B cell (primary cell): ENCODE data around the gene ARIH2. TPM values are rescaled to one million over a fixed set of nuclear protein-coding genes. Genes with fewer than 3 reads are reported as not detected.

ENCODE experiments used
- ATAC-seq: fragments of 200-7000 bp; cut with Tn5 transposase; one replicate; pipeline ENCODE4 v1.10.0; 2021; ENCODE audit warnings: low read depth, mild to moderate bottlenecking, moderate number of reproducible peaks, moderate library complexity
- CTCF ChIA-PET: fragments of 350-600 bp; sonication (Branson Sonifier 250); formaldehyde crosslinking; loops from one replicate; lab custom pipeline; 2021; ENCODE audit warnings: antibody characterized with exemption, inconsistent platforms; lab: Charles Lee
- POLR2A ChIA-PET: fragments of 350-600 bp; sonication (Branson Sonifier 250); formaldehyde crosslinking; loops from one replicate; lab custom pipeline; 2021; ENCODE audit warnings: antibody characterized with exemption; lab: Charles Lee
- DNase-seq: peaks from one replicate; pipeline ENCODE4 v3.0.0; 2013
- H2AFZ ChIP-seq: 2 replicates; pipeline ENCODE4 v1.6.1; 2012; ENCODE audit warnings: mild to moderate bottlenecking, low read depth, low read length; ENCODE audit not compliant: insufficient read depth, poor library complexity, severe bottlenecking
- H3K27ac ChIP-seq, 2 donors: 1 replicate in 1 of 2; 2 replicates in 1 of 2; pipeline ENCODE4 v1.5.1; 2012 to 2013; ENCODE audit warnings: low read length in 2 of 2, mild to moderate bottlenecking in 2 of 2, moderate library complexity in 1 of 2
- H3K27me3 ChIP-seq, 4 experiments: fragments of 200-600 bp in 1 of 4; sonication (generic) in 1 of 4; replicated peaks in 1 of 4; 1 replicate in 2 of 4; 2 replicates in 2 of 4; pipeline versions ENCODE4 v1.6.1 to v1.7.0; 2013 to 2016; ENCODE audit warnings: low read length in 3 of 4, mild to moderate bottlenecking in 2 of 4, mixed read lengths in 1 of 4, moderate library complexity in 1 of 4; ENCODE audit not compliant: insufficient read depth in 4 of 4, control insufficient read depth in 3 of 4; ENCODE audit errors: control extremely low read depth in 1 of 4
- H3K36me3 ChIP-seq, 2 experiments: replicated peaks in 1 of 2; 1 replicate in 1 of 2; 2 replicates in 1 of 2; pipeline versions ENCODE4 v1.6.1 to v1.7.1; 2013; ENCODE audit warnings: low read length in 1 of 2; ENCODE audit not compliant: insufficient read depth in 2 of 2, control insufficient read depth in 1 of 2; ENCODE audit errors: control extremely low read depth in 1 of 2, extremely low read depth in 1 of 2
- H3K4me1 ChIP-seq, 2 donors: fragments of 200-600 bp in 1 of 2; sonication (generic) in 1 of 2; 1 replicate in 1 of 2; 2 replicates in 1 of 2; pipeline versions ENCODE4 v1.5.1 to v1.6.1; 2013 to 2017; ENCODE audit warnings: low read length in 2 of 2; ENCODE audit not compliant: control insufficient read depth in 2 of 2, insufficient read depth in 2 of 2
- H3K4me2 ChIP-seq: replicated peaks from 2 replicates; pipeline ENCODE3; 2012; ENCODE audit warnings: mild to moderate bottlenecking, low read depth, low read length; ENCODE audit not compliant: poor library complexity, severe bottlenecking
- H3K4me3 ChIP-seq, 5 experiments: fragments of 200-600 bp in 1 of 5; sonication (generic) in 1 of 5; 1 replicate in 3 of 5; 2 replicates in 2 of 5; pipeline versions ENCODE4 v1.5.1 to v1.7.0; 2011 to 2016; ENCODE audit warnings: low read length in 4 of 5, mild to moderate bottlenecking in 4 of 5, low read depth in 2 of 5, control low read depth in 1 of 5, moderate library complexity in 1 of 5; ENCODE audit not compliant: insufficient read depth in 1 of 5; ENCODE audit errors: control extremely low read depth in 1 of 5, extremely low read depth in 1 of 5
- H3K79me2 ChIP-seq: fragments of 200-600 bp; sonication (generic); one replicate; pipeline ENCODE4 v1.6.0; 2016; ENCODE audit warnings: low read length; ENCODE audit not compliant: control insufficient read depth, insufficient read depth
- H3K9ac ChIP-seq: fragments of 200-600 bp; sonication (generic); 2 replicates; pipeline ENCODE4 v1.6.1; 2017; ENCODE audit warnings: mild to moderate bottlenecking, low read length, moderate library complexity
- H3K9me3 ChIP-seq, 3 donors: one replicate each; pipeline versions ENCODE4 v1.6.1 to v1.7.1; 2013; ENCODE audit warnings: low read length in 2 of 3; ENCODE audit not compliant: control insufficient read depth in 2 of 3, insufficient read depth in 1 of 3; ENCODE audit errors: control extremely low read depth in 1 of 3
- H4K20me1 ChIP-seq: 2 replicates; pipeline ENCODE4 v1.6.0; 2012; ENCODE audit warnings: mild to moderate bottlenecking, low read length; ENCODE audit not compliant: insufficient read depth, control insufficient read depth, poor library complexity, severe bottlenecking
- H3K27ac Mint-ChIP-seq: one replicate; pipeline ENCODE4 v1.8.0; 2021; ENCODE audit warnings: mixed read lengths
- H3K27me3 Mint-ChIP-seq: one replicate; pipeline ENCODE4 v1.8.0; 2021; ENCODE audit warnings: mixed read lengths
- H3K4me1 Mint-ChIP-seq: one replicate; pipeline ENCODE4 v1.8.0; 2021; ENCODE audit warnings: mixed read lengths
- H3K4me3 Mint-ChIP-seq: one replicate; pipeline ENCODE4 v1.8.0; 2021; ENCODE audit warnings: mixed read lengths
- H3K9me3 Mint-ChIP-seq: one replicate; pipeline ENCODE4 v1.8.0; 2022; ENCODE audit warnings: mixed read lengths; ENCODE audit not compliant: insufficient read depth
- CTCF ChIP-seq: fragments of 200-600 bp; IDR thresholded peaks from one replicate; pipeline ENCODE4 v1.8.0; 2022; ENCODE audit warnings: antibody characterized with exemption, mild to moderate bottlenecking
- EZH2 ChIP-seq: IDR thresholded peaks from 2 replicates; pipeline ENCODE4 v1.6.1; 2012; ENCODE audit warnings: borderline replicate concordance, low read depth, mild to moderate bottlenecking, moderate library complexity, low read length; ENCODE audit not compliant: insufficient read depth, poor library complexity, severe bottlenecking
- WGBS: methylation state at CpG from one replicate; pipeline ENCODE4 v1.1.5; 2013; ENCODE audit warnings: missing lambda C conversion rate; ENCODE audit not compliant: insufficient coverage; 5-methylcytosine and 5-hydroxymethylcytosine counted together
- intact Hi-C: fragments of 100-400 bp; cut with micrococcal nuclease; formaldehyde crosslinking; loops from one replicate; pipeline ENCODE4 v1.10.0; 2022
- polyA plus RNA-seq: library from polyadenylated mRNA; depleted of rRNA; stranded (reverse); fragments of >200 nt; gene quantifications from 2 replicates; pipeline ENCODE4 v1.2.3, GENCODE V29; 2012
- total RNA-seq, 2 donors: library from RNA; stranded (reverse); fragments of 120-200 nt in 1 of 2; gene quantifications; 1 replicate in 1 of 2; 2 replicates in 1 of 2; pipeline versions ENCODE4 v1.2.3 to v1.2.4, GENCODE V29; 2013 to 2022

Gene ARIH2
- total and polyA plus RNA-seq, 2 donors (not counting 1 experiment from before 2014, with no cell fraction given): 114 to 148 TPM

- intact Hi-C loops: loop anchor here (1.0 to 10.0 kb wide), 6 partner anchors 8 to 787 kb away; partner anchors contain the start of genes IP6K2, QRICH1, USP4 and ZNF589
- Mint-ChIP-seq H3K27me3 (no peaks in the 10 kb centered on the region), H3K27ac (peak within 1 kb of the TSS; percentile 98), H3K9me3 (no peaks in the 10 kb centered on the region), H3K4me3 (peak within 1 kb of the TSS; percentile 98), H3K4me1 (peaks cover 45% of the 10 kb centered on the region)
- H3K9me3 ChIP-seq: no peaks in the 10 kb centered on the region
- peak within 1 kb of the TSS; percentile 92 for H3K4me2 ChIP-seq
- peak; percentile 93 for ATAC-seq
- H4K20me1 ChIP-seq: no peaks in the 10 kb centered on the region
- TF ChIP-seq EZH2 (no peak), CTCF (no peak)
- 2% methylated on average over 53 of the region's 55 CpGs for WGBS
- ChIA-PET POLR2A (interaction anchor here (0.5 to 1.8 kb wide), 15 partner anchors 8 to 414 kb away, joined by 3 to 20 read pairs (median 4); partner anchors contain the start of genes DALRD3, IP6K2, QRICH1 and WDR6), CTCF (interaction anchor here (0.8 to 2.3 kb wide), 8 partner anchors 9 to 628 kb away, joined by 3 to 41 read pairs (median 5); partner anchors contain the start of genes DALRD3, P4HTM and WDR6)
- H3K9ac ChIP-seq: peak within 1 kb of the TSS; percentile 81
- H3K36me3 ChIP-seq: peaks cover 13 to 62% of the 10 kb centered on the region in 2 experiments
- peak within 1 kb of the TSS; percentile 72 to 93 (median 73) for H3K4me3 ChIP-seq
- peaks cover 37% of the 10 kb centered on the region for H3K79me2 ChIP-seq
- H2AFZ ChIP-seq: peak within 1 kb of the TSS; percentile 52
- H3K27ac ChIP-seq: peak within 1 kb of the TSS; percentile 86 to 92
- no peaks in the 10 kb centered on the region for H3K27me3 ChIP-seq
- peaks cover 14 to 39% of the 10 kb centered on the region in 2 donors for H3K4me1 ChIP-seq
- DNase-seq: peak; percentile 98
Observed at GRCh38 chr3:49028673-49029562, 110.3 kb downstream of the ARIH2 start, which contains the start of gene IMPDH2. IMPDH2 (minus strand) TSS chr3:49029398; CDS start chr3:49029350, 48 bp downstream.
